Memory B cell (primary cell): ENCODE data around the gene NSF.
"Not testable (repeated sequence)": the region's sequence is repeated elsewhere in the genome, so short reads cannot be mapped to it uniquely, and the experiment has no call there.

Experiments used
- ATAC-seq: fragments of 150-1000 bp; cut with Tn5 transposase; 2 replicates; pipeline ENCODE4 v1.10.0; 2021; ENCODE audit warnings: low read depth, mild to moderate bottlenecking, moderate library complexity
- DNase-seq, 2 donors: peaks; one replicate each; pipeline ENCODE4 v3.0.0; 2022; ENCODE audit warnings: low spot score in 2 of 2
- H3K27ac Mint-ChIP-seq: one replicate; pipeline ENCODE4 v1.8.0; 2022; ENCODE audit warnings: mild to moderate bottlenecking, moderate library complexity, mixed read lengths
- H3K27me3 Mint-ChIP-seq: one replicate; pipeline ENCODE4 v1.8.0; 2022; ENCODE audit warnings: mixed read lengths
- H3K36me3 Mint-ChIP-seq: one replicate; pipeline ENCODE4 v1.8.0; 2022; ENCODE audit warnings: mild to moderate bottlenecking, mixed read lengths
- H3K4me1 Mint-ChIP-seq: one replicate; pipeline ENCODE4 v1.8.0; 2022; ENCODE audit warnings: mixed read lengths
- H3K4me3 Mint-ChIP-seq: one replicate; pipeline ENCODE4 v1.8.0; 2022; ENCODE audit warnings: mild to moderate bottlenecking, moderate library complexity, mixed read lengths
- H3K9me3 Mint-ChIP-seq: one replicate; pipeline ENCODE4 v1.8.0; 2022; ENCODE audit warnings: mixed read lengths

NSF gene

GRCh38 chr17:46590157-46591146 is at the start of gene NSF:
Gene NSF (plus strand): TSS chr17:46590669. CDS start chr17:46590776, 107 bp downstream.
- not testable (repeated sequence) for H3K4me1 Mint-ChIP-seq

GRCh38 chr17:46548607-46549006 is 41.9 kb upstream of the NSF start:
- not testable (repeated sequence) for H3K27me3 Mint-ChIP-seq, H3K4me3 Mint-ChIP-seq, DNase-seq, ATAC-seq, H3K36me3 Mint-ChIP-seq, H3K9me3 Mint-ChIP-seq, H3K4me1 Mint-ChIP-seq, H3K27ac Mint-ChIP-seq

More at GRCh38 chr17:46590157-46591146, at the start of gene NSF:
- H3K9me3 Mint-ChIP-seq, H3K36me3 Mint-ChIP-seq, H3K27me3 Mint-ChIP-seq, DNase-seq, H3K4me3 Mint-ChIP-seq, H3K27ac Mint-ChIP-seq: not testable (repeated sequence)
- ATAC-seq = peak; percentile 72

GRCh38 chr17:46559155-46559554 is 31.3 kb upstream of the NSF start:
- not testable (repeated sequence) for ATAC-seq, H3K27me3 Mint-ChIP-seq, H3K27ac Mint-ChIP-seq, H3K36me3 Mint-ChIP-seq, H3K9me3 Mint-ChIP-seq, H3K4me3 Mint-ChIP-seq, DNase-seq, H3K4me1 Mint-ChIP-seq

GRCh38 chr17:46560048-46560447 is 30.4 kb upstream of the NSF start:
- not testable (repeated sequence) for H3K4me3 Mint-ChIP-seq, H3K27me3 Mint-ChIP-seq, H3K36me3 Mint-ChIP-seq, H3K27ac Mint-ChIP-seq, H3K4me1 Mint-ChIP-seq, H3K9me3 Mint-ChIP-seq, DNase-seq, ATAC-seq

- not testable (repeated sequence) for H3K4me3 Mint-ChIP-seq, H3K27me3 Mint-ChIP-seq, H3K36me3 Mint-ChIP-seq, H3K4me1 Mint-ChIP-seq, H3K9me3 Mint-ChIP-seq, H3K27ac Mint-ChIP-seq, DNase-seq
- ATAC-seq = peak; percentile 96
Measured at GRCh38 chr17:46566284-46566683, 24.2 kb upstream of the NSF start.

- not testable (repeated sequence) for DNase-seq, H3K4me1 Mint-ChIP-seq, H3K4me3 Mint-ChIP-seq, H3K27ac Mint-ChIP-seq, H3K9me3 Mint-ChIP-seq, ATAC-seq, H3K27me3 Mint-ChIP-seq, H3K36me3 Mint-ChIP-seq
Measured at GRCh38 chr17:46566980-46567379, 23.5 kb upstream of the NSF start.

- not testable (repeated sequence) for H3K27me3 Mint-ChIP-seq, H3K4me1 Mint-ChIP-seq, ATAC-seq, H3K36me3 Mint-ChIP-seq, H3K4me3 Mint-ChIP-seq, H3K27ac Mint-ChIP-seq, DNase-seq, H3K9me3 Mint-ChIP-seq
Measured at GRCh38 chr17:46571796-46572195, 18.7 kb upstream of the NSF start.

- ATAC-seq = peak; percentile 82
- H3K27ac Mint-ChIP-seq, H3K4me1 Mint-ChIP-seq, H3K27me3 Mint-ChIP-seq, H3K9me3 Mint-ChIP-seq, H3K36me3 Mint-ChIP-seq: not testable (repeated sequence)
- H3K4me3 Mint-ChIP-seq = peak within 1 kb of the TSS; percentile 47
- DNase-seq = peak; percentile 43 to 50
Measured at GRCh38 chr17:46579083-46580075, 11.1 kb upstream of the NSF start, which contains the start of gene ARL17A. Gene ARL17A (minus strand): TSS chr17:46579691. CDS start chr17:46576322, 3,369 bp downstream.

GRCh38 chr17:46580082-46580481 is 10.4 kb upstream of the NSF start:
- not testable (repeated sequence) for H3K9me3 Mint-ChIP-seq

GRCh38 chr17:46585444-46585843 is 5.0 kb upstream of the NSF start:
- DNase-seq, H3K36me3 Mint-ChIP-seq, H3K27me3 Mint-ChIP-seq, H3K27ac Mint-ChIP-seq, ATAC-seq, H3K4me3 Mint-ChIP-seq, H3K9me3 Mint-ChIP-seq, H3K4me1 Mint-ChIP-seq: not testable (repeated sequence)

More at GRCh38 chr17:46580082-46580481, 10.4 kb upstream of the NSF start:
- ATAC-seq = peak; percentile 2
- not testable (repeated sequence) for DNase-seq, H3K4me1 Mint-ChIP-seq, H3K27ac Mint-ChIP-seq, H3K36me3 Mint-ChIP-seq, H3K4me3 Mint-ChIP-seq, H3K27me3 Mint-ChIP-seq

GRCh38 chr17:46591332-46591731 is 863 bp downstream of the NSF start:
- not testable (repeated sequence) for H3K4me3 Mint-ChIP-seq

GRCh38 chr17:46598344-46598931 is 8.0 kb downstream of the NSF start:
- not testable (repeated sequence) for H3K27me3 Mint-ChIP-seq, H3K4me3 Mint-ChIP-seq, DNase-seq, ATAC-seq, H3K27ac Mint-ChIP-seq, H3K9me3 Mint-ChIP-seq, H3K4me1 Mint-ChIP-seq, H3K36me3 Mint-ChIP-seq

More at GRCh38 chr17:46591332-46591731, 863 bp downstream of the NSF start:
- not testable (repeated sequence) for DNase-seq, H3K4me1 Mint-ChIP-seq, H3K36me3 Mint-ChIP-seq, H3K9me3 Mint-ChIP-seq, H3K27ac Mint-ChIP-seq, H3K27me3 Mint-ChIP-seq
- ATAC-seq = peak; percentile 83

GRCh38 chr17:46600767-46601166 is 10.3 kb downstream of the NSF start:
- not testable (repeated sequence) for H3K4me3 Mint-ChIP-seq, H3K9me3 Mint-ChIP-seq, ATAC-seq, H3K27me3 Mint-ChIP-seq, H3K36me3 Mint-ChIP-seq, H3K4me1 Mint-ChIP-seq, H3K27ac Mint-ChIP-seq, DNase-seq
